K562 (cell line): ENCODE data around the gene PAN2. TPM values are rescaled to one million over a fixed set of nuclear protein-coding genes. Genes with fewer than 3 reads are reported as not detected.

Source experiments
- ARID4B ChIP-seq: sonication (generic); formaldehyde crosslinking; IDR thresholded peaks from 2 replicates; pipeline ENCODE4 v1.8.0; 2022; ENCODE audit warnings: mild to moderate bottlenecking, missing genetic modification reagents
- CC2D1A ChIP-seq: fragments of 450-650 bp; IDR thresholded peaks from 2 replicates; pipeline ENCODE4 v1.6.1; 2017; ENCODE audit warnings: mild to moderate bottlenecking
- DACH1 ChIP-seq: fragments of 450-650 bp; IDR thresholded peaks from 2 replicates; pipeline ENCODE4 v1.6.1; 2018; ENCODE audit not compliant: partially characterized antibody
- DDX20 ChIP-seq: fragments of 450-650 bp; IDR thresholded peaks from 2 replicates; pipeline ENCODE4 v1.6.1; 2016; ENCODE audit warnings: missing genetic modification characterization, low read depth, mild to moderate bottlenecking, missing compliant biosample characterization, moderate library complexity
- FOXP1 ChIP-seq: sonication (generic); formaldehyde crosslinking; IDR thresholded peaks from 2 replicates; pipeline ENCODE4 v1.8.0; 2022; ENCODE audit warnings: mild to moderate bottlenecking, missing genetic modification reagents
- GATA2 ChIP-seq: sonication (generic); formaldehyde crosslinking; IDR thresholded peaks from 2 replicates; pipeline ENCODE4 v1.4.0; 2020; ENCODE audit warnings: mild to moderate bottlenecking, missing genetic modification reagents
- HDAC3 ChIP-seq: fragments of 450-650 bp; IDR thresholded peaks from 2 replicates; pipeline ENCODE4 v1.6.1; 2018; ENCODE audit warnings: borderline replicate concordance, mild to moderate bottlenecking, moderate library complexity; ENCODE audit not compliant: partially characterized antibody
- HMGXB4 ChIP-seq: sonication (generic); formaldehyde crosslinking; IDR thresholded peaks from 2 replicates; pipeline ENCODE4 v1.8.1; 2023; ENCODE audit warnings: mild to moderate bottlenecking, missing genetic modification reagents
- MAZ ChIP-seq, 2 experiments: fragments of 450-650 bp in 1 of 2; sonication (generic) in 1 of 2; formaldehyde crosslinking; IDR thresholded peaks in 1 of 2; conservative IDR thresholded peaks in 1 of 2; 2 replicates each; pipeline versions ENCODE4 v1.4.0 to v1.5.0; 2020; ENCODE audit warnings: mild to moderate bottlenecking in 1 of 2, missing genetic modification reagents in 1 of 2
- PHF8 ChIP-seq: fragments of 200-600 bp; sonication (generic); IDR thresholded peaks from 2 replicates; pipeline ENCODE4 v1.6.1; 2012; ENCODE audit warnings: mixed run types, mild to moderate bottlenecking, inconsistent platforms, low read length, moderate library complexity, borderline replicate concordance
- PKNOX1 ChIP-seq: fragments of 450-650 bp; IDR thresholded peaks from 2 replicates; pipeline ENCODE4 v1.6.1; 2016
- SIRT6 ChIP-seq: IDR thresholded peaks from one replicate; pipeline ENCODE4 v1.6.1; 2012; ENCODE audit warnings: low read depth, mild to moderate bottlenecking, control low read depth, inconsistent platforms, low read length, moderate library complexity
- SMAD2 ChIP-seq: fragments of 150-350 bp; IDR thresholded peaks from 2 replicates; pipeline ENCODE4 v1.6.1; 2014; ENCODE audit warnings: low read depth, mild to moderate bottlenecking, low read length
- SREBF2 ChIP-seq: sonication (generic); formaldehyde crosslinking; IDR thresholded peaks from 2 replicates; pipeline ENCODE4 v1.4.0; 2020; ENCODE audit warnings: mild to moderate bottlenecking, missing genetic modification reagents
- TCF7 ChIP-seq: sonication (generic); IDR thresholded peaks from 2 replicates; pipeline ENCODE4 v1.6.1; 2016; ENCODE audit warnings: antibody characterized with exemption, borderline replicate concordance
- ZFX ChIP-seq: sonication (generic); formaldehyde crosslinking; IDR thresholded peaks from 2 replicates; pipeline ENCODE4 v1.8.0; 2022; ENCODE audit warnings: mild to moderate bottlenecking, missing genetic modification reagents, moderate library complexity
- ZNF232 ChIP-seq: sonication (generic); formaldehyde crosslinking; IDR thresholded peaks from 2 replicates; pipeline ENCODE4 v1.8.0; 2022; ENCODE audit warnings: mild to moderate bottlenecking, missing genetic modification reagents
- ZNF740 ChIP-seq, 3 experiments: fragments of 200-800 bp in 1 of 3; sonication (Bioruptor generic) in 1 of 3; sonication (generic) in 1 of 3; formaldehyde crosslinking in 1 of 3; IDR thresholded peaks; 2 replicates each; pipeline versions ENCODE4 v1.6.1 to v1.8.0; 2016 to 2022; ENCODE audit warnings: mild to moderate bottlenecking in 2 of 3, missing compliant biosample characterization in 2 of 3, missing genetic modification characterization in 2 of 3, missing genetic modification reagents in 1 of 3
- polyA plus RNA-seq, 8 experiments: library from polyadenylated mRNA; depleted of rRNA in 4 of 8; stranded (reverse) in 5 of 8; unstranded in 3 of 8; fragments of >200 nt; fragmentation: Nextera tagmentation in 2 of 8; fragmentation: Illumina TruSeq in 1 of 8; extraction: Ambion mirVana in 2 of 8; extraction: Trizol in 1 of 8; gene quantifications; 2 replicates each; pipeline versions ENCODE4 v1.2.1 to v1.2.3, GENCODE V29; 2011 to 2014; ENCODE audit warnings: inconsistent platforms in 1 of 8, missing spikeins in 1 of 8
- total RNA-seq, 7 experiments: library from RNA; depleted of rRNA in 6 of 7; stranded (reverse); fragments of >200 nt in 6 of 7; fragmentation: Illumina TruSeq in 2 of 7; extraction: Trizol in 2 of 7; gene quantifications; 2 replicates each; pipeline versions ENCODE4 v1.2.1 to v1.2.3, GENCODE V29; 2011 to 2021; ENCODE audit warnings: low replicate concordance in 1 of 7

The PAN2 gene
- total and polyA plus RNA-seq, 9 of the 15 experiments (the other 6 are each of a cell fraction or from before 2014, with no cell fraction given) = 15.0 to 66.1 (median 25.9) TPM

- TF ChIP-seq PKNOX1 = peak; percentile 97
- peak; percentile 92; the same call in 1 of the 2 replicates for TF ChIP-seq CC2D1A
- no peak for TF ChIP-seq GATA2 (CRISPR knock-in tag)
- TF ChIP-seq DDX20 (tag) = no peak
- TF ChIP-seq PHF8 = peak; percentile 65; the same call in 1 of the 2 replicates
- no peak; the same call in 1 of the 2 replicates for TF ChIP-seq ARID4B (CRISPR knock-in tag)
- no peak for TF ChIP-seq HDAC3
- no peak for TF ChIP-seq SMAD2
- TF ChIP-seq SIRT6 = no peak
- no peak; the same call in 1 of the 2 replicates for TF ChIP-seq ZNF740 (CRISPR knock-in tag; IDR thresholded peaks at IDR 0.05)
- no peak; a peak in 1 of 4 replicates for TF ChIP-seq ZNF740 (tag; IDR thresholded peaks at IDR 0.05)
- no peak for TF ChIP-seq FOXP1
- TF ChIP-seq ZFX = peak; percentile 44; the same call in 1 of the 2 replicates
- peak; percentile 80; a peak in 3 of 4 replicates for TF ChIP-seq MAZ (CRISPR knock-in tag; conservative IDR thresholded peaks at IDR 0.05 in 1 of 2, IDR thresholded peaks at IDR 0.05 in 1 of 2)
- TF ChIP-seq ZNF232 = no peak
- peak; percentile 100 for TF ChIP-seq DACH1
- TF ChIP-seq SREBF2 = no peak
- no peak for TF ChIP-seq HMGXB4 (CRISPR knock-in tag)
- no peak for TF ChIP-seq TCF7
These were observed 26.3 kb upstream of the PAN2 start, which contains the start of gene STAT2 (continued) for GRCh38 chr12:56359851-56360767.
